Superior temporal gyrus (tissue), 1 donor: ENCODE data around the gene GTPBP3.
A peak's percentile ranks its signal among the peaks of the same experiment; 100 is the strongest.

ENCODE experiments used
- DNase-seq: peaks from one replicate; pipeline ENCODE4 v3.0.0-alpha.2; 2016; ENCODE audit errors: extremely low spot score

Gene GTPBP3

DNA sequence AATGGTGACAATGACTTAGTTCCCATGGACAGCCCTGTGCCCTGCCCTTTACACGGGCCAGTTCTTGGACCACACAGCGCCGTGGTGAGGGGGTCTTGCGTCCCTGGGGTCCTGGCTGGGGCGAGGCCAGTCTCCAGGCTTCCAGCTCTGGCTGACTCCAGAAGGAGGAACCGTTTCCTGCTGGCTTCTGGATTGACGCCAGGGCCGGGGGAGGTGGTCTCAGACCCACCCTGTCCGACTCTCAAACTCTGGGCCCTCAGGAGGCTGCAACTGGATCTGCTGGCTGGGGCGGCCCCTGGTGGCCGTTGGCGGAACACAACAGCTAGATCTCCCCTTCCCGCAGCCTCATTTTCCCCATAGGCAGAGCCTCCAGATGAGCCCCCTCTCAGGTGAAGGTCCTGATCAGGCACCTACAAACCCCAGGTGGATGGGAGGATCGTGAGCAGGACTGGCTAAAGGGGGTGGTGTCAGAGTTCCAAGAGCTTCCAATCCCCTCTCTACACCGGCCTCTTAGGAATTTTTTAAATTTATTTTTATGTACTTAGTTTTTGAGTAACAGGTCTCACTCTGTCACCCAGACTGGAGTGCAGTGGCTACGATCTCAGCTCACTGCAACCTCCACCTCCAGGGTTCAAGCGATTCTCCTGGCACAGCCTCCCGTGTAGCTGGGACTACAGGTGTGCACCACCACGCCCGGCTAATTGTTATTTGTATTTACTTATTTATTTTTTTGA lies 48.7 kb downstream of the GTPBP3 start:
- peak; percentile 34 for DNase-seq

DNA sequence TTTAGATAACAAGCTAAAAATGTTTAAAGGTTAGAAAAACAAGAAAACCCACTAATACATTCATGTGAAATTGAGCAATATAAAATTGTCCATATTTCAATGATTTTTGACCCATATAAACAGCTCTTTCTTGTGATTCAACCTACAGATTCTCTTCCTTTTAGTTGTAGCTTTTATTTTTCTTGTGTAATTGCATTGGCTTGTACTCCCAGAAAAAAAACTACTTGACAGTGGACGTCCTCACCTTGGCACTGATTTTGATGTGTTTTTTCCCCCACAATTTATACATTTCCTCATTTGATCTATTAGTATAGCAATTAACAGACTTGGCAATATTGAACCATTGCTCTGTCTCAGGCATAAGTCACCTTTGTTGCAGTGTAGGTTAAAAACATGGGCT lies 51.9 kb downstream of the GTPBP3 start:
- DNase-seq = no peak

GRCh38 chr19:17389957-17390664 lies 52.8 kb downstream of the GTPBP3 start:
- DNase-seq = no peak

DNA sequence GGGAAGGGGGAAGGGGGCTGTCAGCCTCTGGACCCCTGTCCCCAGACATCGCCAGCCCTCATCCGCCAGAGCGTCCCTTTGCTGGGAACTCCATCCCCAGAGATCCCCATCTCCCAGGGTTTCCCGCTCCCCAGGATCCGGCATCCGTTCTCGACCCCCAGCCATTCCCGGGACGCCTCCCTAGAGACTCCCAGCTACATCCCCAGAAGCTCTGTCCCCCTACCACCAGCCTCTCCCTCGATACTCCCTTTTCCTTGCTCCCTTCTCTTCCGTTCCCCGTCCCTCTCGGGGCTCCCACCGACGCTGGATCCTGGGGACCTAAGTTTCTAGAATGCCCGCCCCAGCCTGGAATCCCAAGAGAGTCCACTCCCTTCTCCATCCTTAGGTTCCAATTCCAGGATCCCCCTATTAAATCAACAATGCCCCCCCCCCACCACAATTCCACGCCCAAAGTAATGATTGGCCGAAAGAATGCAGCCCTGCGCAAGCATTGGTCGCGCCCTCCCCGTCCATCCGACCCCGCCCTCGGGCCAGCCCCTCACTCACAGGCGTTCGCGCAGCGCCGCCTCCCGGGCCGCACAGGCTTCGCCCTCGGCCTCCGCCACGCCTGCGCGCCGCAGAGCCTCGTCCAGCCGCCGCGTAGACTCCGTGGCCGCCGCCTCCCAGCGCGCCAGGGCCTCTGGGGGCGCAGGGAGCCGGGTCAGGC lies 53.5 kb downstream of the GTPBP3 start:
- DNase-seq = peak; percentile 79

- peak; percentile 32 for DNase-seq
Observed at GRCh38 chr19:17391371-17392151, 54.2 kb downstream of the GTPBP3 start.
